ENCODE data around the gene FXYD4. TPM values are rescaled to one million over a fixed set of nuclear protein-coding genes. Genes with fewer than 3 reads are reported as not detected.

Gene FXYD4
- total and polyA plus RNA-seq, 2 experiments from 2014 or later, result not detected

GRCh38 chr10:43402176-43402575 lies 30.7 kb downstream of the FXYD4 start:
- Histone ChIP-seq H3K27ac (ENCODE audit: low read depth) (peak overlapping the region; percentile 82), H3K4me3 (peak overlapping the region; percentile 30), H3K27me3 (ENCODE audit: insufficient read depth) (no peaks in the 10 kb centered on the region), H3F3A (replicated peaks; ENCODE audit: low read depth) (peaks cover 18% of the 10 kb centered on the region), H3K4me2 (peak overlapping the region; percentile 83), H3K4me1 (ENCODE audit: insufficient read depth) (peaks cover 63% of the 10 kb centered on the region), H3K36me3 (ENCODE audit: insufficient read depth) (0 out of 2 replicates have a peak, but pooled peaks cover 8% of the 10 kb centered on the region), H3K79me2 (replicated peaks; ENCODE audit: insufficient read depth) (peaks cover 99% of the 10 kb centered on the region), H3K9me2 (ENCODE audit: insufficient read depth) (no peaks in the 10 kb centered on the region), H4K20me1 (replicated peaks; ENCODE audit: insufficient read depth) (peaks cover 69% of the 10 kb centered on the region), H2AFZ (no peak overlapping the region)
- peak overlapping the region; percentile 93 for H3K27ac Mint-ChIP-seq
- TF ChIP-seq EZH2 (IDR thresholded peaks at IDR 0.05; ENCODE audit: low read depth, unreplicated experiment) (no peak), NANOG (IDR thresholded peaks at IDR 0.05; ENCODE audit: borderline replicate concordance) (no peak), STAT1 (IDR thresholded peaks at IDR 0.05; ENCODE audit: unreplicated experiment) (no peak), JUNB (IDR thresholded peaks at IDR 0.05; ENCODE audit: unreplicated experiment) (no peak), ZNF114 (CRISPR knock-in tag; IDR thresholded peaks at IDR 0.05) (no peak), EZH2phosphoT487 (IDR thresholded peaks at IDR 0.05; ENCODE audit: unreplicated experiment) (no peak), REST (IDR thresholded peaks at IDR 0.05; ENCODE audit: unreplicated experiment) (no peak), ZNF331 (CRISPR knock-in tag; IDR thresholded peaks at IDR 0.05; ENCODE audit: low read depth) (no peak), CTCF (conservative IDR thresholded peaks at IDR 0.05; ENCODE audit: low read depth in 2 of 2) (no peak), POLR2AphosphoS5 (IDR thresholded peaks at IDR 0.05; ENCODE audit: low read depth) (no peak), CREB1 (CRISPR knock-in tag; IDR thresholded peaks at IDR 0.05; ENCODE audit: low read depth) (no peak)
- TF ChIP-seq, protein P1, sequence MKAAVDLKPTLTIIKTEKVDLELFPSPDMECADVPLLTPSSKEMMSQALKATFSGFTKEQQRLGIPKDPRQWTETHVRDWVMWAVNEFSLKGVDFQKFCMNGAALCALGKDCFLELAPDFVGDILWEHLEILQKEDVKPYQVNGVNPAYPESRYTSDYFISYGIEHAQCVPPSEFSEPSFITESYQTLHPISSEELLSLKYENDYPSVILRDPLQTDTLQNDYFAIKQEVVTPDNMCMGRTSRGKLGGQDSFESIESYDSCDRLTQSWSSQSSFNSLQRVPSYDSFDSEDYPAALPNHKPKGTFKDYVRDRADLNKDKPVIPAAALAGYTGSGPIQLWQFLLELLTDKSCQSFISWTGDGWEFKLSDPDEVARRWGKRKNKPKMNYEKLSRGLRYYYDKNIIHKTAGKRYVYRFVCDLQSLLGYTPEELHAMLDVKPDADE (IDR thresholded peaks at IDR 0.05), result no peak
- TF ChIP-seq, protein P2, sequence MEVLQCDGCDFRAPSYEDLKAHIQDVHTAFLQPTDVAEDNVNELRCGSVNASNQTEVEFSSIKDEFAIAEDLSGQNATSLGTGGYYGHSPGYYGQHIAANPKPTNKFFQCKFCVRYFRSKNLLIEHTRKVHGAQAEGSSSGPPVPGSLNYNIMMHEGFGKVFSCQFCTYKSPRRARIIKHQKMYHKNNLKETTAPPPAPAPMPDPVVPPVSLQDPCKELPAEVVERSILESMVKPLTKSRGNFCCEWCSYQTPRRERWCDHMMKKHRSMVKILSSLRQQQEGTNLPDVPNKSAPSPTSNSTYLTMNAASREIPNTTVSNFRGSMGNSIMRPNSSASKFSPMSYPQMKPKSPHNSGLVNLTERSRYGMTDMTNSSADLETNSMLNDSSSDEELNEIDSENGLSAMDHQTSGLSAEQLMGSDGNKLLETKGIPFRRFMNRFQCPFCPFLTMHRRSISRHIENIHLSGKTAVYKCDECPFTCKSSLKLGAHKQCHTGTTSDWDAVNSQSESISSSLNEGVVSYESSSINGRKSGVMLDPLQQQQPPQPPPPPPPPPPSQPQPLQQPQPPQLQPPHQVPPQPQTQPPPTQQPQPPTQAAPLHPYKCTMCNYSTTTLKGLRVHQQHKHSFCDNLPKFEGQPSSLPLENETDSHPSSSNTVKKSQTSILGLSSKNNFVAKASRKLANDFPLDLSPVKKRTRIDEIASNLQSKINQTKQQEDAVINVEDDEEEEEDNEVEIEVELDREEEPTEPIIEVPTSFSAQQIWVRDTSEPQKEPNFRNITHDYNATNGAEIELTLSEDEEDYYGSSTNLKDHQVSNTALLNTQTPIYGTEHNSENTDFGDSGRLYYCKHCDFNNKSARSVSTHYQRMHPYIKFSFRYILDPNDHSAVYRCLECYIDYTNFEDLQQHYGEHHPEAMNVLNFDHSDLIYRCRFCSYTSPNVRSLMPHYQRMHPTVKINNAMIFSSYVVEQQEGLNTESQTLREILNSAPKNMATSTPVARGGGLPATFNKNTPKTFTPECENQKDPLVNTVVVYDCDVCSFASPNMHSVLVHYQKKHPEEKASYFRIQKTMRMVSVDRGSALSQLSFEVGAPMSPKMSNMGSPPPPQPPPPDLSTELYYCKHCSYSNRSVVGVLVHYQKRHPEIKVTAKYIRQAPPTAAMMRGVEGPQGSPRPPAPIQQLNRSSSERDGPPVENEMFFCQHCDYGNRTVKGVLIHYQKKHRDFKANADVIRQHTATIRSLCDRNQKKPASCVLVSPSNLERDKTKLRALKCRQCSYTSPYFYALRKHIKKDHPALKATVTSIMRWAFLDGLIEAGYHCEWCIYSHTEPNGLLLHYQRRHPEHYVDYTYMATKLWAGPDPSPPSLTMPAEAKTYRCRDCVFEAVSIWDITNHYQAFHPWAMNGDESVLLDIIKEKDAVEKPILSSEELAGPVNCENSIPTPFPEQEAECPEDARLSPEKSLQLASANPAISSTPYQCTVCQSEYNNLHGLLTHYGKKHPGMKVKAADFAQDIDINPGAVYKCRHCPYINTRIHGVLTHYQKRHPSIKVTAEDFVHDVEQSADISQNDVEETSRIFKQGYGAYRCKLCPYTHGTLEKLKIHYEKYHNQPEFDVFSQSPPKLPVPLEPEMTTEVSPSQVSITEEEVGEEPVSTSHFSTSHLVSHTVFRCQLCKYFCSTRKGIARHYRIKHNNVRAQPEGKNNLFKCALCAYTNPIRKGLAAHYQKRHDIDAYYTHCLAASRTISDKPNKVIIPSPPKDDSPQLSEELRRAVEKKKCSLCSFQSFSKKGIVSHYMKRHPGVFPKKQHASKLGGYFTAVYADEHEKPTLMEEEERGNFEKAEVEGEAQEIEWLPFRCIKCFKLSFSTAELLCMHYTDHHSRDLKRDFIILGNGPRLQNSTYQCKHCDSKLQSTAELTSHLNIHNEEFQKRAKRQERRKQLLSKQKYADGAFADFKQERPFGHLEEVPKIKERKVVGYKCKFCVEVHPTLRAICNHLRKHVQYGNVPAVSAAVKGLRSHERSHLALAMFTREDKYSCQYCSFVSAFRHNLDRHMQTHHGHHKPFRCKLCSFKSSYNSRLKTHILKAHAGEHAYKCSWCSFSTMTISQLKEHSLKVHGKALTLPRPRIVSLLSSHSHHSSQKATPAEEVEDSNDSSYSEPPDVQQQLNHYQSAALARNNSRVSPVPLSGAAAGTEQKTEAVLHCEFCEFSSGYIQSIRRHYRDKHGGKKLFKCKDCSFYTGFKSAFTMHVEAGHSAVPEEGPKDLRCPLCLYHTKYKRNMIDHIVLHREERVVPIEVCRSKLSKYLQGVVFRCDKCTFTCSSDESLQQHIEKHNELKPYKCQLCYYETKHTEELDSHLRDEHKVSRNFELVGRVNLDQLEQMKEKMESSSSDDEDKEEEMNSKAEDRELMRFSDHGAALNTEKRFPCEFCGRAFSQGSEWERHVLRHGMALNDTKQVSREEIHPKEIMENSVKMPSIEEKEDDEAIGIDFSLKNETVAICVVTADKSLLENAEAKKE (CRISPR knock-in tag; IDR thresholded peaks at IDR 0.05), result no peak
- DNase-seq (ENCODE audit: low spot score) (no peak), ATAC-seq (no peak)
- H3K36me3 Mint-ChIP-seq (ENCODE audit: low read depth), result peaks cover 45% of the 10 kb centered on the region
- peaks cover 18% of the 10 kb centered on the region for H3K27me3 Mint-ChIP-seq (ENCODE audit: insufficient read depth, low read depth, poor library complexity)
- peak overlapping the region; percentile 64 for H3K4me3 Mint-ChIP-seq
- peaks cover 59% of the 10 kb centered on the region for H3K4me1 Mint-ChIP-seq
- H3K9me3 Mint-ChIP-seq, result no peaks in the 10 kb centered on the region
